Fibroblast of lung (primary cell): ENCODE results near the gene SESN1.

Experiments used
- EZH2 ChIP-seq: IDR thresholded peaks from 2 replicates; pipeline ENCODE4 v1.5.1; 2012; ENCODE audit warnings: low read length, control low read depth, mild to moderate bottlenecking; ENCODE audit errors: missing control alignments
- TF ChIP-seq, protein P1 (sequence below), 2 donors: IDR thresholded peaks in 1 of 2; conservative IDR thresholded peaks in 1 of 2; 1 replicate in 1 of 2; 2 replicates in 1 of 2; pipeline ENCODE4 v1.5.1; 2011 to 2012; ENCODE audit warnings: low read length in 2 of 2, control low read depth in 1 of 2, inconsistent platforms in 1 of 2, low read depth in 1 of 2, mild to moderate bottlenecking in 1 of 2

DNA sequence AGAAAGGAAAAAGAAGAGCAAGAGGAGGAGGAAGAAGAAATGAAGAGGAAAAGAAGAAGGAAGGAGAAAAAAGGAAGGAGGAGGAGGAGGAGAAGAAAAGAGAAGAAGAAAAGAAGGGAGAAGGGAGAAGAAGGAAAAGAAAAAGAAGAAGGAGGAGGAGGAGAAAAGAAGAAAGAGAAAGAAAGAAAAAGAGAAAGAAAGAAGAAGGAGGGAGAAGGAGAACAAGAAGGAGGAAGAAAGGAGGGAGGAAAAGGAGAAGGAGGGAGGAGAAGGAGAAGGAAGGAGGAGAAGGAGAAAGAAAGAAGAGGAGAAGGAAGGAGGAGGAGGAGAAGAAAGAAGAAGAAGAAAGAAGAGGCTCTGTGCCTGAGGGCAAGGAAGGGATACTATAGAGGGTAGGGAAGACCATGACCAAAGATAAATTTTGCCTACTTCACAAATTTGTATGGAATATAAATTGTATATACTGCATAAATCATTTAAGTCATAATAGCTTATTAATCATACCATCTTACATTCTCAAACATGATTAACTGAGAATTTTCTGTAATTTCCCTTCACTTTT, 55.7 kb downstream of the SESN1 start:
- TF ChIP-seq, protein P1, sequence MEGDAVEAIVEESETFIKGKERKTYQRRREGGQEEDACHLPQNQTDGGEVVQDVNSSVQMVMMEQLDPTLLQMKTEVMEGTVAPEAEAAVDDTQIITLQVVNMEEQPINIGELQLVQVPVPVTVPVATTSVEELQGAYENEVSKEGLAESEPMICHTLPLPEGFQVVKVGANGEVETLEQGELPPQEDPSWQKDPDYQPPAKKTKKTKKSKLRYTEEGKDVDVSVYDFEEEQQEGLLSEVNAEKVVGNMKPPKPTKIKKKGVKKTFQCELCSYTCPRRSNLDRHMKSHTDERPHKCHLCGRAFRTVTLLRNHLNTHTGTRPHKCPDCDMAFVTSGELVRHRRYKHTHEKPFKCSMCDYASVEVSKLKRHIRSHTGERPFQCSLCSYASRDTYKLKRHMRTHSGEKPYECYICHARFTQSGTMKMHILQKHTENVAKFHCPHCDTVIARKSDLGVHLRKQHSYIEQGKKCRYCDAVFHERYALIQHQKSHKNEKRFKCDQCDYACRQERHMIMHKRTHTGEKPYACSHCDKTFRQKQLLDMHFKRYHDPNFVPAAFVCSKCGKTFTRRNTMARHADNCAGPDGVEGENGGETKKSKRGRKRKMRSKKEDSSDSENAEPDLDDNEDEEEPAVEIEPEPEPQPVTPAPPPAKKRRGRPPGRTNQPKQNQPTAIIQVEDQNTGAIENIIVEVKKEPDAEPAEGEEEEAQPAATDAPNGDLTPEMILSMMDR (conservative IDR thresholded peaks at IDR 0.05 in 1 of 2, IDR thresholded peaks at IDR 0.05 in 1 of 2; ENCODE audit: low read depth in 1 of 2, low read length in 2 of 2) = no peak
- TF ChIP-seq EZH2 = no peak
